ENCODE measurements around the gene HNRNPUL2.

HNRNPUL2 gene

GRCh38 chr11:62719302-62719978 lies 7.8 kb downstream of the HNRNPUL2 start:
- ATAC-seq, result no peak
- TF ChIP-seq PATZ1 (CRISPR knock-in tag; IDR thresholded peaks at IDR 0.05; ENCODE audit: borderline replicate concordance), result no peak
- TF ChIP-seq TCF4 (CRISPR knock-in tag; IDR thresholded peaks at IDR 0.05; ENCODE audit: borderline replicate concordance), result no peak
- no peak for TF ChIP-seq ZFP3 (CRISPR knock-in tag; IDR thresholded peaks at IDR 0.05)

DNA sequence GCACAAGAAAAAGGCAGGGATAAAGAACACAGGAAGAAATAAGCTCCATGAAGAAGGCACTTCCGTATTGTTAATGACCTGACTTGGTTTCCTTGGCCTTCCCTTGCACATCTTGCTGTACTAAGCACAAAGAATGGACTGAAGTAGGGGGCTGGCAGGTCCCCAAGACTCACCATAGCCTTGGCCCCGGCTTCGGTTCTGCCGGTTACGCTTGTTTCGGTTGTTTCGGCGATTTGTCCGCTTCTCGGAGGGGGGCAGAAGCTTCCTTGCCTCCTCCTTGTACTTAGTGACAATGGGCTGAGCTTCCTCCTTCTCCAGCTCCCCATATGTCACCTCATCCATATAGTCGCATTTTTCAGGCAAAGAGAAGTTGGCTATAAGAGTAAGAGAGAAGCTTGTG lies 10.4 kb downstream of the HNRNPUL2 start:
- no peak for ATAC-seq
- TF ChIP-seq CSDC2 (CRISPR knock-in tag; IDR thresholded peaks at IDR 0.05), result no peak
- no peak for TF ChIP-seq ZNF70 (CRISPR knock-in tag; IDR thresholded peaks at IDR 0.05)
- no peak for TF ChIP-seq ZFP3 (CRISPR knock-in tag; IDR thresholded peaks at IDR 0.05)
- TF ChIP-seq, protein P1, sequence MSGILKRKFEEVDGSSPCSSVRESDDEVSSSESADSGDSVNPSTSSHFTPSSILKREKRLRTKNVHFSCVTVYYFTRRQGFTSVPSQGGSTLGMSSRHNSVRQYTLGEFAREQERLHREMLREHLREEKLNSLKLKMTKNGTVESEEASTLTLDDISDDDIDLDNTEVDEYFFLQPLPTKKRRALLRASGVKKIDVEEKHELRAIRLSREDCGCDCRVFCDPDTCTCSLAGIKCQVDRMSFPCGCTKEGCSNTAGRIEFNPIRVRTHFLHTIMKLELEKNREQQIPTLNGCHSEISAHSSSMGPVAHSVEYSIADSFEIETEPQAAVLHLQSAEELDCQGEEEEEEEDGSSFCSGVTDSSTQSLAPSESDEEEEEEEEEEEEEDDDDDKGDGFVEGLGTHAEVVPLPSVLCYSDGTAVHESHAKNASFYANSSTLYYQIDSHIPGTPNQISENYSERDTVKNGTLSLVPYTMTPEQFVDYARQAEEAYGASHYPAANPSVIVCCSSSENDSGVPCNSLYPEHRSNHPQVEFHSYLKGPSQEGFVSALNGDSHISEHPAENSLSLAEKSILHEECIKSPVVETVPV (CRISPR knock-in tag; IDR thresholded peaks at IDR 0.05), result no peak
- TF ChIP-seq TCF4 (CRISPR knock-in tag; IDR thresholded peaks at IDR 0.05; ENCODE audit: borderline replicate concordance), result no peak
- no peak for TF ChIP-seq PPARA (CRISPR knock-in tag; IDR thresholded peaks at IDR 0.05; ENCODE audit: borderline replicate concordance)
- TF ChIP-seq SNAI2 (CRISPR knock-in tag; IDR thresholded peaks at IDR 0.05), result no peak
- TF ChIP-seq BACH2 (CRISPR knock-in tag; IDR thresholded peaks at IDR 0.05; ENCODE audit: borderline replicate concordance), result no peak
- no peak for TF ChIP-seq ZNF565 (CRISPR knock-in tag; conservative IDR thresholded peaks at IDR 0.05; ENCODE audit: low read depth)
- TF ChIP-seq OSR1 (CRISPR knock-in tag; IDR thresholded peaks at IDR 0.05), result no peak
- TF ChIP-seq ZFP30 (CRISPR knock-in tag; IDR thresholded peaks at IDR 0.05), result no peak
- no peak for TF ChIP-seq ISL1 (CRISPR knock-in tag; IDR thresholded peaks at IDR 0.05)
- no peak for TF ChIP-seq ESRRG (CRISPR knock-in tag; IDR thresholded peaks at IDR 0.05)
- no peak for TF ChIP-seq POU6F1 (CRISPR knock-in tag; IDR thresholded peaks at IDR 0.05; ENCODE audit: borderline replicate concordance, low read depth)
- no peak for TF ChIP-seq CREB5 (CRISPR knock-in tag; IDR thresholded peaks at IDR 0.05; ENCODE audit: low read depth)
- no peak for TF ChIP-seq ZC3H10 (CRISPR knock-in tag; IDR thresholded peaks at IDR 0.05)
- TF ChIP-seq PATZ1 (CRISPR knock-in tag; IDR thresholded peaks at IDR 0.05; ENCODE audit: borderline replicate concordance), result no peak
- no peak for TF ChIP-seq TSHZ2 (CRISPR knock-in tag; IDR thresholded peaks at IDR 0.05)

GRCh38 chr11:62716206-62716605 lies 11.1 kb downstream of the HNRNPUL2 start:
- no peak for ATAC-seq
- TF ChIP-seq ESRRG (CRISPR knock-in tag; IDR thresholded peaks at IDR 0.05), result no peak
- no peak for TF ChIP-seq TCF4 (CRISPR knock-in tag; IDR thresholded peaks at IDR 0.05; ENCODE audit: borderline replicate concordance)

Measured in SK-N-SH treated with all-trans-retinoic acid at 6 μM for 48 hours (cell line).